CD14-positive monocyte (primary cell): Measurements from ENCODE around the gene FBXL17. TPM values are rescaled to one million over a fixed set of nuclear protein-coding genes. Genes with fewer than 3 reads are reported as not detected.

Source experiments
- DNase-seq, 3 donors: peaks; one replicate each; pipeline ENCODE4 v3.0.0-alpha.2; 2011 to 2022
- H2AFZ ChIP-seq: 2 replicates; pipeline ENCODE4 v1.6.0; 2012; ENCODE audit warnings: mild to moderate bottlenecking, low read depth, low read length, inconsistent platforms; ENCODE audit not compliant: insufficient read depth, poor library complexity, severe bottlenecking
- H3K27ac ChIP-seq, 2 donors: 1 replicate in 1 of 2; 2 replicates in 1 of 2; pipeline ENCODE4 v1.5.1; 2012 to 2013; ENCODE audit warnings: low read length in 2 of 2, control low read depth in 1 of 2, inconsistent platforms in 1 of 2, low read depth in 1 of 2, mild to moderate bottlenecking in 1 of 2
- H3K27me3 ChIP-seq, 2 donors: one replicate each; pipeline versions ENCODE4 v1.6.0 to v1.6.1; 2011 to 2013; ENCODE audit warnings: low read length in 2 of 2; ENCODE audit not compliant: control insufficient read depth in 2 of 2, insufficient read depth in 2 of 2
- H3K36me3 ChIP-seq, 2 donors: replicated peaks in 1 of 2; 1 replicate in 1 of 2; 2 replicates in 1 of 2; pipeline versions ENCODE4 v1.5.1 to v1.6.1; 2012 to 2013; ENCODE audit warnings: low read length in 2 of 2, control low read depth in 1 of 2, inconsistent platforms in 1 of 2, mild to moderate bottlenecking in 1 of 2; ENCODE audit not compliant: insufficient read depth in 2 of 2, control insufficient read depth in 1 of 2
- H3K4me1 ChIP-seq, 2 donors: 1 replicate in 1 of 2; 2 replicates in 1 of 2; pipeline versions ENCODE4 v1.5.1 to v1.6.1; 2012 to 2013; ENCODE audit warnings: low read length in 2 of 2, control low read depth in 1 of 2, inconsistent platforms in 1 of 2, mild to moderate bottlenecking in 1 of 2, moderate library complexity in 1 of 2; ENCODE audit not compliant: insufficient read depth in 2 of 2, control insufficient read depth in 1 of 2
- H3K4me2 ChIP-seq: replicated peaks from 2 replicates; pipeline ENCODE3; 2012; ENCODE audit warnings: low read length, moderate library complexity, mild to moderate bottlenecking; ENCODE audit not compliant: poor library complexity, severe bottlenecking; ENCODE audit errors: extremely low read depth
- H3K4me3 ChIP-seq, 3 experiments: fragments of 200-600 bp in 1 of 3; sonication (generic) in 1 of 3; replicated peaks in 1 of 3; 1 replicate in 2 of 3; 2 replicates in 1 of 3; pipeline ENCODE4 v1.5.1; 2011 to 2013; ENCODE audit warnings: low read length in 3 of 3, mild to moderate bottlenecking in 3 of 3, control low read depth in 2 of 3, low read depth in 2 of 3, inconsistent platforms in 1 of 3, moderate library complexity in 1 of 3
- H3K79me2 ChIP-seq: 2 replicates; pipeline ENCODE4 v1.6.0; 2012; ENCODE audit warnings: mild to moderate bottlenecking, control low read depth, inconsistent platforms, low read length, moderate library complexity; ENCODE audit not compliant: insufficient read depth
- H3K9ac ChIP-seq: 2 replicates; pipeline ENCODE4 v1.6.0; 2017; ENCODE audit warnings: low read length, mild to moderate bottlenecking; ENCODE audit not compliant: insufficient read depth, poor library complexity, severe bottlenecking
- H3K9me3 ChIP-seq, 2 donors: replicated peaks in 1 of 2; 1 replicate in 1 of 2; 2 replicates in 1 of 2; pipeline versions ENCODE4 v1.5.1 to v1.6.1; 2012 to 2013; ENCODE audit warnings: low read length in 2 of 2, control low read depth in 1 of 2; ENCODE audit not compliant: control insufficient read depth in 1 of 2, insufficient read depth in 1 of 2
- H4K20me1 ChIP-seq: 2 replicates; pipeline ENCODE4 v1.6.0; 2012; ENCODE audit warnings: mild to moderate bottlenecking, low read length, control low read depth, moderate library complexity; ENCODE audit not compliant: insufficient read depth
- H3K27ac Mint-ChIP-seq, 7 donors: one replicate each; pipeline ENCODE4 v1.8.0; 2020; ENCODE audit warnings: mild to moderate bottlenecking in 7 of 7, mixed read lengths in 7 of 7, moderate library complexity in 6 of 7, inconsistent platforms in 2 of 7
- H3K27me3 Mint-ChIP-seq, 3 donors: one replicate each; pipeline ENCODE4 v1.8.0; 2021 to 2022; ENCODE audit warnings: low read depth in 3 of 3, mild to moderate bottlenecking in 3 of 3, mixed read lengths in 3 of 3, moderate library complexity in 3 of 3, inconsistent platforms in 1 of 3
- H3K36me3 Mint-ChIP-seq, 2 donors: one replicate each; pipeline ENCODE4 v1.8.0; 2020; ENCODE audit warnings: mixed read lengths in 2 of 2, inconsistent platforms in 1 of 2, mild to moderate bottlenecking in 1 of 2
- H3K4me1 Mint-ChIP-seq: one replicate; pipeline ENCODE4 v1.8.0; 2020; ENCODE audit warnings: mild to moderate bottlenecking, mixed read lengths
- H3K4me3 Mint-ChIP-seq, 2 donors: one replicate each; pipeline ENCODE4 v1.8.0; 2020; ENCODE audit warnings: mild to moderate bottlenecking in 2 of 2, mixed read lengths in 2 of 2, moderate library complexity in 1 of 2
- H3K9me3 Mint-ChIP-seq, 7 donors: one replicate each; pipeline ENCODE4 v1.8.0; 2020 to 2022; ENCODE audit warnings: mixed read lengths in 7 of 7, mild to moderate bottlenecking in 6 of 7, moderate library complexity in 6 of 7, inconsistent platforms in 2 of 7
- CTCF ChIP-seq: fragments of 200-600 bp; IDR thresholded peaks from one replicate; pipeline ENCODE4 v1.8.0; 2022; ENCODE audit warnings: antibody characterized with exemption, mild to moderate bottlenecking
- WGBS: methylation state at CpG from one replicate; pipeline ENCODE4 v1.1.5; 2013; ENCODE audit warnings: missing lambda C conversion rate; ENCODE audit not compliant: insufficient coverage; 5-methylcytosine and 5-hydroxymethylcytosine counted together
- intact Hi-C, 2 donors: fragments of 100-400 bp; cut with micrococcal nuclease; formaldehyde crosslinking; loops; one replicate each; pipeline versions ENCODE4 v1.15.0 to v1.15.1; 2023
- polyA plus RNA-seq, 3 donors: library from polyadenylated mRNA; depleted of rRNA in 1 of 3; unstranded in 2 of 3; stranded (reverse) in 1 of 3; fragments of 300-500 nt in 2 of 3; fragments of >200 nt in 1 of 3; fragmentation: Illumina TruSeq in 2 of 3; gene quantifications; 1 replicate in 2 of 3; 2 replicates in 1 of 3; pipeline ENCODE4 v1.2.3, GENCODE V29; 2012 to 2021

Gene FBXL17
- polyA plus RNA-seq, 3 donors, result 1.5 to 6.6 (median 2.0) TPM

DNA sequence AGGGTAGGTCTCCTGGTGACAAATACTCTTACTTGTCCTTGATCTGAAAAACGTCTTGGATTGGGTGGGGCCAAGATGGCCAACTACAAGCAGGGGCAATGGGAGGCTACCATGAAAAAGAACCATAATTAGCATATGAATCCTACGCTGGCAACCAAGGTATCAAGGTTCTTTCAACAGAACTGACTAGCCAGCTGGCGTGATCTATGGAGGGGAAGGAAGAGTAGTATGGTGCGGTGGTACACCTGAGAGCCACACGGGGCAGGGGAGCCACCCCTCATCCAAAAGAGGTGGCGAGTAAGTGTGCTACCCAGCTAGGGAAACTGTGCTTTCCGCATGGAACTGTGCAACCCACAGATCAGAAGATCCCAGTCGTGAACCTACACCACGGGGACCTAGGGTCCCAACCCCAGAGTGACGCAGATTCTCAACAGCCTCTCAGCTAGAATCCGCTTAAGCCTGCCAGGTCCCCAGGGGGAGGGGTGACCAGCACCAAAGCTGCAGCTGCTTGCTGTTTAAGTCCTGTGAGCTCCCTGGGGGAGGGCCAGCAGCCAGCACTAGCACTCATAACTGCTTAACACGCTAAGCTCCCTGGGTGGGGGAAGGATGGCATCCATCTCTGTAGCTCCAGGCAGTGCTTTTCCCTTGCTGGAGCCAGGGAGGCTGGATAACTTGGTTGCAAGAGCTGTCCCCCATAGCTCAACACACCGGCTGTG is 334.8 kb downstream of the FBXL17 start:
- no peak overlapping the region for H3K4me3 Mint-ChIP-seq
- no peak for TF ChIP-seq CTCF
- no peak for DNase-seq
- peaks cover 0 to 2% (median 0%) of the 10 kb centered on the region in 3 donors for H3K27me3 Mint-ChIP-seq
- no peak overlapping the region for H3K27ac Mint-ChIP-seq
- peaks cover 12 to 14% of the 10 kb centered on the region in 2 donors for H3K36me3 Mint-ChIP-seq
- Histone ChIP-seq H3K9me3 (peaks cover 4 to 18% of the 10 kb centered on the region in 2 donors), H3K79me2 (no peaks in the 10 kb centered on the region), H3K36me3 (no peaks in the 10 kb centered on the region), H3K4me3 (no peak overlapping the region), H3K4me2 (no peak overlapping the region), H3K27ac (no peak overlapping the region), H3K4me1 (no peaks in the 10 kb centered on the region), H4K20me1 (no peaks in the 10 kb centered on the region), H3K9ac (no peak overlapping the region), H3K27me3 (no peaks in the 10 kb centered on the region), H2AFZ (no peak overlapping the region)
- 92% methylated on average over 7 of the region's 13 CpGs for WGBS
- peaks cover 16 to 38% (median 27%) of the 10 kb centered on the region in 7 donors for H3K9me3 Mint-ChIP-seq
- intact Hi-C loops, result no loop called here
- no peaks in the 10 kb centered on the region for H3K4me1 Mint-ChIP-seq

DNA sequence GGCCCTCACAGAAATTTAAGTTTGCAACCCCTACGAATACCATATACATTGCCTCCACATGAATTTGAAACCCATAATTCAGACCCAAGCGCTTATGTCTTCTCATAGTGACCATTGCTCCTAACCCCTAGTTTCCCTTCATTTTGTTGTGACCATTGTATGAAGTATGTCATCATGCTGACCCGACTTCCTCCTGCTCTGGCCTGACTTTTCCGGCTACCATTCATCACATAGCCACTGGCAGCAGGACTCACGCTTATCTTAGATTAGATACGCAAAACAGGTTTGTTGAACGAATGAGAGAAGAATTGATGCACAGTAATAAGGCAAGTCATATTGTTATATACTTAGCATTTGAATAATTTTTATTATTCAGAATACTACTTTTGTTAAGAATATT is 345.4 kb downstream of the FBXL17 start:
- Mint-ChIP-seq H3K4me3 (no peak overlapping the region), H3K27ac (no peak overlapping the region), H3K36me3 (peaks cover 0 to 1% of the 10 kb centered on the region in 2 donors), H3K9me3 (no peaks in the 10 kb centered on the region), H3K27me3 (no peaks in the 10 kb centered on the region), H3K4me1 (no peaks in the 10 kb centered on the region)
- H3K36me3 ChIP-seq, result no peaks in the 10 kb centered on the region
- H3K9ac ChIP-seq, result no peak overlapping the region
- H3K4me1 ChIP-seq, result no peaks in the 10 kb centered on the region
- H4K20me1 ChIP-seq, result no peaks in the 10 kb centered on the region
- intact Hi-C loops, result no loop called here
- no peaks in the 10 kb centered on the region for H3K27me3 ChIP-seq
- no peak for TF ChIP-seq CTCF
- no peak for DNase-seq
- no peak overlapping the region for H3K27ac ChIP-seq
- no peak overlapping the region for H2AFZ ChIP-seq
- H3K4me3 ChIP-seq, result no peak overlapping the region
- 100% methylated on average over 1 of the region's 7 CpGs for WGBS
- H3K79me2 ChIP-seq, result no peaks in the 10 kb centered on the region
- H3K4me2 ChIP-seq, result no peak overlapping the region
- no peaks in the 10 kb centered on the region for H3K9me3 ChIP-seq
